Cardiac ventricle fibroblast (primary cell): ENCODE results near the gene LAYN. TPM values are rescaled to one million over a fixed set of nuclear protein-coding genes. Genes with fewer than 3 reads are reported as not detected.

Source experiments
- total RNA-seq: library from RNA; depleted of rRNA; stranded (reverse); fragments of >200 nt; gene quantifications from 2 replicates; pipeline ENCODE4 v1.2.3, GENCODE V29; 2015

The LAYN gene
- 3.9 and 4.1 TPM in 2 replicates for total RNA-seq

DNA sequence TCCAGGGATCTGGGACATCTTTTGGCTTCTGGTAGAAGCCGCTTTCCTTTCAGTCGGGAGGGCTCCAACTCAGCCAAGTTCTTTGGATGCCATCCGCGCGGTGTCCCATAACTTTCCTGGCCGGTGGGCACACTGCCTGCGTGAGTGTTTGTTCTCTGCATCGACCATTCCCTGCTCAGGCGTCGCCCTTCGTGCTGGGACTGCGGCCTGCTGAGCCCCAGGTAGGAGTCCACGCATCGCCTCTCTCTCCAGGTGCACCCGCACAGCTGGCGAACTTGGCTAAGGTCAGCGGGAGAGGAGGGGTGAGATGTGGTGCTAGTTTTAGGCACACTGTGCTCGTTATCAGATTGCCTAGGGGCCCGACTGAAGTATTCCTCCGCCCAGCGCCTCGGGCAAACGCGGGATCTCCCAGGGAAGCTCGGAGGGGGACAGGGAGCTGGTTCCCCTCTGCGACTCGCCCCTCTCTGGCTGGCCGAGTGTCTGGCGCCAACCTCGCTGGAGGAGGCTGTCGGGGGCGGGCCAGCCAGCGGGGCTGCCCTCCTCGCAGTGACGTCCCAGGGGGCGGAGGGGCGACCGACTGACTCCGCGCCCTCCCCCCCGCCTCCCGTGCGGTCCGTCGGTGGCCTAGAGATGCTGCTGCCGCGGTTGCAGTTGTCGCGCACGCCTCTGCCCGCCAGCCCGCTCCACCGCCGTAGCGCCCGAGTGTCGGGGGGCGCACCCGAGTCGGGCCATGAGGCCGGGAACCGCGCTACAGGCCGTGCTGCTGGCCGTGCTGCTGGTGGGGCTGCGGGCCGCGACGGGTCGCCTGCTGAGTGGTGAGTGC is at the start of gene LAYN:
Gene LAYN (plus strand): TSS at position 607 of the 823 bp plus-strand sequence. CDS start 124 bp downstream, at position 731.

GRCh38 chr11:111512296-111513239 is 28.0 kb upstream of the LAYN start, which contains the start of gene BTG4:
Gene BTG4, minus strand, starts transcription at chr11:111512386. Its CDS starts 13,610 bp downstream, at chr11:111498776.

GRCh38 chr11:111514216-111515031 is 26.1 kb upstream of the LAYN start, which contains the start of gene HOATZ:
Gene HOATZ, plus strand, starts transcription at chr11:111514778. Its CDS starts 7 bp downstream, at chr11:111514785.

DNA sequence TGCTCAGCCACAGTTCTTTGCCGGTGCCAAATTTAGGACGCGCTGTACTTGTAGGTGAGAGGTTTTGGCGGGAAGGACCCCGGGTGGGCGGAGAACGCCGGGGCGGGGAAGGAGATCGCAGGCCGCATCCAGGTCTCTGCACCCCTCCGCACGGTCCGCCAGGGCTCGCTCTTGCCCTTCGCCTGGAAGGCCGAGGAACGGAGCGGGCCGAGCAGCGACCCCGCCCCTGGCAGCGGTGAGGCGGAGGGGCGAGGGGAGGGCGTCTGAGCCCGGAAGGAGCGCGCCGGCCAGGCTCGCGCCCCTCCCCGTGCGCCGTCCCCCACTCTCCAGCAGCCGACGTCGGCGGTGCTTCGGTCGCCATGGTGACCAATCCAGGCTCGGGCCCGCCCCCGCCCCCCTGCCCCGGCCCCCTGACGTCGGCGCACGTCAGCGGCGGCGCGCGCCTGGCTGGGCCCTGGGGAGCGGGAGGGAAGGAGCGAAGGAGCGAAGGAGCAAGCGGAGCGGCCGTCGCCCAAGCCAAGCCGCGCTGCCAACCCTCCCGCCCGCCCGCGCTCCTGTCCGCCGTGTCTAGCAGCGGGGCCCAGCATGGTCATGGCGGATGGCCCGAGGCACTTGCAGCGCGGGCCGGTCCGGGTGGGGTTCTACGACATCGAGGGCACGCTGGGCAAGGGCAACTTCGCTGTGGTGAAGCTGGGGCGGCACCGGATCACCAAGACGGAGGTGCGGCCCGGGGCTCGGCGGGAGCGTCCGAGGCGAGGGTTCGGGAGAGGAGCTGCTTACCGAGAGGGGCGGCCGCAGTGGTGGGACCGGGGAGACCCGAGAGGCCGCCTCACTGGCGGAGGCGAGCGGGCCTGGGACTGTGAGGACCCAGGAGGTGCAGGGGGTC is 61.7 kb downstream of the LAYN start, which contains the start of gene SIK2:
Gene SIK2 (plus strand): TSS at position 471 of the 886 bp plus-strand sequence. CDS start 115 bp downstream, at position 586.

Other genes with a start within 250 kb of the LAYN start
- not detected in 2 replicates for gene POU2AF3, start 242.2 kb upstream of the LAYN start, total RNA-seq
- gene POU2AF1, start 161.4 kb upstream of the LAYN start, total RNA-seq: not detected in 2 replicates
- gene BTG4, start 28.3 kb upstream of the LAYN start, total RNA-seq: not detected in 2 replicates
- not detected in 2 replicates for gene HOATZ, start 25.9 kb upstream of the LAYN start, total RNA-seq
- gene SIK2, start 61.7 kb downstream of the LAYN start, total RNA-seq: 14.6 and 15.1 TPM in 2 replicates
- 6.2 and 12.4 TPM in 2 replicates for gene PPP2R1B, start 225.7 kb downstream of the LAYN start, total RNA-seq